Measurements from ENCODE around the gene ZSCAN21.

ZSCAN21 gene

GRCh38 chr7:100023526-100023925, 26.0 kb upstream of the ZSCAN21 start:
- ChIA-PET CTCF (no interaction called here), POLR2A (no interaction called here)
- no peak for TF ChIP-seq FOXA1 (IDR thresholded peaks at IDR 0.05)
- TF ChIP-seq, protein P1, sequence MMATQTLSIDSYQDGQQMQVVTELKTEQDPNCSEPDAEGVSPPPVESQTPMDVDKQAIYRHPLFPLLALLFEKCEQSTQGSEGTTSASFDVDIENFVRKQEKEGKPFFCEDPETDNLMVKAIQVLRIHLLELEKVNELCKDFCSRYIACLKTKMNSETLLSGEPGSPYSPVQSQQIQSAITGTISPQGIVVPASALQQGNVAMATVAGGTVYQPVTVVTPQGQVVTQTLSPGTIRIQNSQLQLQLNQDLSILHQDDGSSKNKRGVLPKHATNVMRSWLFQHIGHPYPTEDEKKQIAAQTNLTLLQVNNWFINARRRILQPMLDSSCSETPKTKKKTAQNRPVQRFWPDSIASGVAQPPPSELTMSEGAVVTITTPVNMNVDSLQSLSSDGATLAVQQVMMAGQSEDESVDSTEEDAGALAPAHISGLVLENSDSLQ (IDR thresholded peaks at IDR 0.05) = no peak
- DNase-seq (ENCODE audit: extremely low spot score) = no peak

DNA sequence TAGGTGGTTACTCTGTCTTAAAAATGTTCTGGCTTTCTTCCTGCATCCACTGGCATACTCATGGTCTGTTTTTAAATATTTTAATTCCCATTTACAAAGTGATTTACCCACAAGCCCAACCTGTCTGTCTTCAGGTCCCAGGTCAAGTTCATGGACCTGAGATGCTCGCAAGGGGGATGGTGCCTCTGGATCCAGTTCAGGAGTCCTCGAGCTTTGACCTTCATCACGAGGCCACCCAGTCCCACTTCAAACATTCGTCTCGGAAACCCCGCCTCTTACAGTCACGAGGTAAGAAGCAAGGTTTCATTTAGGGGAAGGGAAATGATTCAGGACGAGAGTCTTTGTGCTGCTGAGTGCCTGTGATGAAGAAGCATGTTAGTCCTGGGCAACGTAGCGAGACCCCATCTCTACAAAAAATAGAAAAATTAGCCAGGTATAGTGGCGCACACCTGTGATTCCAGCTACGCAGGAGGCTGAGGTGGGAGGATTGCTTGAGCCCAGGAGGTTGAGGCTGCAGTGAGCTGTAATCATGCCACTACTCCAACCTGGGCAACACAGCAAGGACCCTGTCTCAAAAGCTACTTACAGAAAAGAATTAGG, 25.5 kb upstream of the ZSCAN21 start:
- DNase-seq (ENCODE audit: extremely low spot score) = no peak
- ChIA-PET POLR2A (interaction anchor here (1.1 kb wide), 1 partner anchor 9 kb away, joined by 3 read pairs; the partner anchor contains the start of gene ZKSCAN1), CTCF (no interaction called here)
- TF ChIP-seq NFRKB (IDR thresholded peaks at IDR 0.05) = no peak
- TF ChIP-seq LEF1 (IDR thresholded peaks at IDR 0.05; ENCODE audit: borderline replicate concordance) = no peak
- TF ChIP-seq FOXA1 (IDR thresholded peaks at IDR 0.05) = no peak

- CTCF ChIA-PET = interaction anchor here (0.6 kb wide), 1 partner anchor 105 kb away, joined by 3 read pairs; no protein-coding TSS in a partner anchor
- no peak for DNase-seq (ENCODE audit: extremely low spot score)
- POLR2A ChIA-PET = no interaction called here
- TF ChIP-seq ELF4 (IDR thresholded peaks at IDR 0.05) (no peak), HDGF (IDR thresholded peaks at IDR 0.05; ENCODE audit: borderline replicate concordance) (no peak), LEF1 (IDR thresholded peaks at IDR 0.05; ENCODE audit: borderline replicate concordance) (no peak), BHLHE40 (IDR thresholded peaks at IDR 0.05; ENCODE audit: borderline replicate concordance) (no peak), FOXA1 (IDR thresholded peaks at IDR 0.05) (no peak)
Measured at GRCh38 chr7:100027197-100027596, 22.4 kb upstream of the ZSCAN21 start.

- POLR2A ChIA-PET = interaction anchor here (1.1 to 1.2 kb wide), 2 partner anchors 14 to 20 kb away, joined by 3 read pairs; partner anchors contain the start of gene ZKSCAN1
- TF ChIP-seq SUZ12 (IDR thresholded peaks at IDR 0.05) (no peak), ZNF384 (IDR thresholded peaks at IDR 0.05) (no peak), SP1 (IDR thresholded peaks at IDR 0.05) (no peak), NFRKB (IDR thresholded peaks at IDR 0.05) (no peak), ARNT (IDR thresholded peaks at IDR 0.05) (no peak), LEF1 (IDR thresholded peaks at IDR 0.05; ENCODE audit: borderline replicate concordance) (no peak), ELF4 (IDR thresholded peaks at IDR 0.05) (no peak), FOXA1 (IDR thresholded peaks at IDR 0.05) (no peak), BHLHE40 (IDR thresholded peaks at IDR 0.05; ENCODE audit: borderline replicate concordance) (no peak), CTBP1 (IDR thresholded peaks at IDR 0.05; ENCODE audit: borderline replicate concordance) (no peak), TARDBP (IDR thresholded peaks at IDR 0.05) (no peak), HDGF (IDR thresholded peaks at IDR 0.05; ENCODE audit: borderline replicate concordance) (no peak), L3MBTL2 (conservative IDR thresholded peaks at IDR 0.05) (no peak), FOXM1 (IDR thresholded peaks at IDR 0.05; ENCODE audit: borderline replicate concordance) (no peak), FOXK2 (IDR thresholded peaks at IDR 0.05) (no peak)
- TF ChIP-seq, protein P1 (IDR thresholded peaks at IDR 0.05) = no peak
- DNase-seq (ENCODE audit: extremely low spot score) = no peak
- CTCF ChIA-PET = no interaction called here
Measured at GRCh38 chr7:100029596-100029995, 20.0 kb upstream of the ZSCAN21 start.

GRCh38 chr7:100033526-100033925, 16.0 kb upstream of the ZSCAN21 start:
- POLR2A ChIA-PET = interaction anchor here (0.7 kb wide), 1 partner anchor 16 kb away, joined by 3 read pairs; the partner anchor contains the start of gene ZSCAN21

GRCh38 chr7:100034871-100035510, 14.6 kb upstream of the ZSCAN21 start:
- no peak for TF ChIP-seq L3MBTL2 (conservative IDR thresholded peaks at IDR 0.05)
- TF ChIP-seq TARDBP (IDR thresholded peaks at IDR 0.05) = no peak
- no peak for TF ChIP-seq ARNT (IDR thresholded peaks at IDR 0.05)
- TF ChIP-seq FOXK2 (IDR thresholded peaks at IDR 0.05) = no peak
- TF ChIP-seq SUZ12 (IDR thresholded peaks at IDR 0.05) = no peak
- TF ChIP-seq BHLHE40 (IDR thresholded peaks at IDR 0.05; ENCODE audit: borderline replicate concordance) = no peak
- TF ChIP-seq NFRKB (IDR thresholded peaks at IDR 0.05) = no peak
- no peak for TF ChIP-seq CTBP1 (IDR thresholded peaks at IDR 0.05; ENCODE audit: borderline replicate concordance)
- no peak for TF ChIP-seq FOXA1 (IDR thresholded peaks at IDR 0.05)
- no peak for TF ChIP-seq LEF1 (IDR thresholded peaks at IDR 0.05; ENCODE audit: borderline replicate concordance)
- TF ChIP-seq ZNF384 (IDR thresholded peaks at IDR 0.05) = no peak
- no peak for TF ChIP-seq HDGF (IDR thresholded peaks at IDR 0.05; ENCODE audit: borderline replicate concordance)
- TF ChIP-seq, protein P1 (IDR thresholded peaks at IDR 0.05) = no peak
- no peak for TF ChIP-seq ELF4 (IDR thresholded peaks at IDR 0.05)
- TF ChIP-seq SP1 (IDR thresholded peaks at IDR 0.05) = no peak
- no peak for TF ChIP-seq FOXM1 (IDR thresholded peaks at IDR 0.05; ENCODE audit: borderline replicate concordance)
- ChIA-PET CTCF (interaction anchor here (0.5 kb wide), 1 partner anchor 123 kb away, joined by 3 read pairs; no protein-coding TSS in a partner anchor), POLR2A (no interaction called here)
- DNase-seq (ENCODE audit: extremely low spot score) = no peak

More at GRCh38 chr7:100033526-100033925, 16.0 kb upstream of the ZSCAN21 start:
- CTCF ChIA-PET = no interaction called here
- DNase-seq (ENCODE audit: extremely low spot score) = no peak
- TF ChIP-seq ELF4 (IDR thresholded peaks at IDR 0.05) = no peak
- TF ChIP-seq SUZ12 (IDR thresholded peaks at IDR 0.05) = no peak
- no peak for TF ChIP-seq FOXM1 (IDR thresholded peaks at IDR 0.05; ENCODE audit: borderline replicate concordance)
- TF ChIP-seq FOXA1 (IDR thresholded peaks at IDR 0.05) = no peak
- TF ChIP-seq, protein P1 (IDR thresholded peaks at IDR 0.05) = no peak
- TF ChIP-seq FOXK2 (IDR thresholded peaks at IDR 0.05) = no peak
- TF ChIP-seq TARDBP (IDR thresholded peaks at IDR 0.05) = no peak
- TF ChIP-seq NFRKB (IDR thresholded peaks at IDR 0.05) = no peak
- no peak for TF ChIP-seq CTBP1 (IDR thresholded peaks at IDR 0.05; ENCODE audit: borderline replicate concordance)
- no peak for TF ChIP-seq BHLHE40 (IDR thresholded peaks at IDR 0.05; ENCODE audit: borderline replicate concordance)
- TF ChIP-seq LEF1 (IDR thresholded peaks at IDR 0.05; ENCODE audit: borderline replicate concordance) = no peak
- TF ChIP-seq ZNF384 (IDR thresholded peaks at IDR 0.05) = no peak
- TF ChIP-seq HDGF (IDR thresholded peaks at IDR 0.05; ENCODE audit: borderline replicate concordance) = no peak
- TF ChIP-seq L3MBTL2 (conservative IDR thresholded peaks at IDR 0.05) = no peak
- no peak for TF ChIP-seq ARNT (IDR thresholded peaks at IDR 0.05)
- no peak for TF ChIP-seq SP1 (IDR thresholded peaks at IDR 0.05)

All from HEK293T (cell line).